HepG2 (cell line): Measurements from ENCODE around the gene SNN. TPM values are rescaled to one million over a fixed set of nuclear protein-coding genes. Genes with fewer than 3 reads are reported as not detected.

ENCODE experiments used
- CSRNP1 ChIP-seq: sonication (generic); formaldehyde crosslinking; IDR thresholded peaks from 2 replicates; pipeline ENCODE4 v1.8.1; 2023; ENCODE audit warnings: mild to moderate bottlenecking, missing genetic modification reagents
- HES4 ChIP-seq: sonication (generic); formaldehyde crosslinking; IDR thresholded peaks from 2 replicates; pipeline ENCODE4 v1.9.0; 2021; ENCODE audit warnings: mild to moderate bottlenecking, missing genetic modification reagents, borderline replicate concordance
- IRF2 ChIP-seq: IDR thresholded peaks from 2 replicates; pipeline ENCODE4 v1.6.1; 2018; ENCODE audit warnings: missing genetic modification reagents, missing compliant biosample characterization
- KMT2B ChIP-seq: IDR thresholded peaks from 2 replicates; pipeline ENCODE4 v1.6.1; 2016; ENCODE audit warnings: missing genetic modification reagents, missing compliant biosample characterization
- PHF8 ChIP-seq: sonication (generic); formaldehyde crosslinking; IDR thresholded peaks from 2 replicates; pipeline ENCODE4 v1.5.0; 2020; ENCODE audit warnings: missing genetic modification reagents
- SMAD1 ChIP-seq: sonication (generic); formaldehyde crosslinking; IDR thresholded peaks from 2 replicates; pipeline ENCODE4 v1.4.0; 2020; ENCODE audit warnings: missing genetic modification reagents, low read depth, mild to moderate bottlenecking, borderline replicate concordance
- ZNF747 ChIP-seq: sonication (generic); formaldehyde crosslinking; IDR thresholded peaks from 2 replicates; pipeline ENCODE4 v1.8.1; 2023; ENCODE audit warnings: missing genetic modification reagents, mild to moderate bottlenecking, borderline replicate concordance
- polyA plus RNA-seq, 8 experiments: library from polyadenylated mRNA; depleted of rRNA in 3 of 8; stranded (reverse) in 7 of 8; unstranded in 1 of 8; fragments of >200 nt; fragmentation: Illumina TruSeq in 4 of 8; extraction: Trizol in 4 of 8; gene quantifications; 2 replicates each; pipeline versions ENCODE4 v1.2.1 to v1.2.3, GENCODE V29; 2011 to 2016; ENCODE audit warnings: low read depth in 4 of 8, missing spikeins in 1 of 8, mixed read lengths in 1 of 8; ENCODE audit not compliant: insufficient read depth in 1 of 8
- total RNA-seq, 5 experiments: library from RNA; depleted of rRNA; stranded (reverse); fragments of >200 nt; fragmentation: Illumina TruSeq; extraction: Trizol; gene quantifications; 2 replicates each; pipeline ENCODE4 v1.2.3, GENCODE V29; 2016; ENCODE audit warnings: low read depth in 1 of 5
- TF ChIP-seq, protein P1 (sequence below): sonication (generic); formaldehyde crosslinking; IDR thresholded peaks from 2 replicates; pipeline ENCODE4 v1.4.0; 2020; ENCODE audit warnings: missing genetic modification reagents
- TF ChIP-seq, protein P2 (sequence below): sonication (generic); formaldehyde crosslinking; IDR thresholded peaks from 2 replicates; pipeline ENCODE4 v1.9.0; 2021; ENCODE audit warnings: missing genetic modification reagents, mild to moderate bottlenecking, borderline replicate concordance

SNN gene
- total and polyA plus RNA-seq, 2 of the 13 experiments (the other 11 are each of a cell fraction or from before 2014, with no cell fraction given): 5.2 to 8.4 TPM

- no peak for TF ChIP-seq CSRNP1 (CRISPR knock-in tag)
- TF ChIP-seq, protein P1, sequence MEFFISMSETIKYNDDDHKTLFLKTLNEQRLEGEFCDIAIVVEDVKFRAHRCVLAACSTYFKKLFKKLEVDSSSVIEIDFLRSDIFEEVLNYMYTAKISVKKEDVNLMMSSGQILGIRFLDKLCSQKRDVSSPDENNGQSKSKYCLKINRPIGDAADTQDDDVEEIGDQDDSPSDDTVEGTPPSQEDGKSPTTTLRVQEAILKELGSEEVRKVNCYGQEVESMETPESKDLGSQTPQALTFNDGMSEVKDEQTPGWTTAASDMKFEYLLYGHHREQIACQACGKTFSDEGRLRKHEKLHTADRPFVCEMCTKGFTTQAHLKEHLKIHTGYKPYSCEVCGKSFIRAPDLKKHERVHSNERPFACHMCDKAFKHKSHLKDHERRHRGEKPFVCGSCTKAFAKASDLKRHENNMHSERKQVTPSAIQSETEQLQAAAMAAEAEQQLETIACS: no peak
- no peak for TF ChIP-seq IRF2
- no peak for TF ChIP-seq PHF8 (CRISPR knock-in tag)
- TF ChIP-seq HES4 (CRISPR knock-in tag): no peak
- no peak for TF ChIP-seq SMAD1 (CRISPR knock-in tag)
- TF ChIP-seq ZNF747 (CRISPR knock-in tag): no peak
- TF ChIP-seq, protein P2, sequence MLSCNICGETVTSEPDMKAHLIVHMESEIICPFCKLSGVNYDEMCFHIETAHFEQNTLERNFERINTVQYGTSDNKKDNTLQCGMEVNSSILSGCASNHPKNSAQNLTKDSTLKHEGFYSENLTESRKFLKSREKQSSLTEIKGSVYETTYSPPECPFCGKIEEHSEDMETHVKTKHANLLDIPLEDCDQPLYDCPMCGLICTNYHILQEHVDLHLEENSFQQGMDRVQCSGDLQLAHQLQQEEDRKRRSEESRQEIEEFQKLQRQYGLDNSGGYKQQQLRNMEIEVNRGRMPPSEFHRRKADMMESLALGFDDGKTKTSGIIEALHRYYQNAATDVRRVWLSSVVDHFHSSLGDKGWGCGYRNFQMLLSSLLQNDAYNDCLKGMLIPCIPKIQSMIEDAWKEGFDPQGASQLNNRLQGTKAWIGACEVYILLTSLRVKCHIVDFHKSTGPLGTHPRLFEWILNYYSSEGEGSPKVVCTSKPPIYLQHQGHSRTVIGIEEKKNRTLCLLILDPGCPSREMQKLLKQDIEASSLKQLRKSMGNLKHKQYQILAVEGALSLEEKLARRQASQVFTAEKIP (CRISPR knock-in tag): no peak
- no peak for TF ChIP-seq KMT2B (CRISPR knock-in tag)
These were observed 40.2 kb downstream of the SNN start (continued) for GRCh38 chr16:11708421-11708820.
